ENCODE measurements around the gene B4GALNT3. TPM values are rescaled to one million over a fixed set of nuclear protein-coding genes. Genes with fewer than 3 reads are reported as not detected.

Gene B4GALNT3
- total and polyA plus RNA-seq, 2 of the 13 experiments (the other 11 are each of a cell fraction or from before 2014, with no cell fraction given): 3.2 to 4.4 TPM

GRCh38 chr12:475286-475685 is 15.5 kb downstream of the B4GALNT3 start:
- no peaks in the 10 kb centered on the region for H3K9me3 ChIP-seq (ENCODE audit: low read length)
- H3K4me3 ChIP-seq (replicated peaks in 1 of 3; ENCODE audit: insufficient read depth in 1 of 3, low read depth in 2 of 3, low read length in 3 of 3): no peak overlapping the region
- H2AFZ ChIP-seq (ENCODE audit: low read length): no peak overlapping the region
- H3K4me1 ChIP-seq (ENCODE audit: insufficient read depth, low read length): no peaks in the 10 kb centered on the region
- H3K9ac ChIP-seq (ENCODE audit: insufficient read depth, low read depth, low read length): no peak overlapping the region
- intact Hi-C loops (cut with micrococcal nuclease; ENCODE audit: unreplicated experiment): no loop called here
- ChIA-PET CTCF (ENCODE audit: low intra/inter-chr PET ratio, low total read pairs) (no interaction called here), POLR2A (no interaction called here)
- no peaks in the 10 kb centered on the region for H4K20me1 ChIP-seq (ENCODE audit: insufficient read depth, low read length)
- H3K36me3 ChIP-seq (replicated peaks in 1 of 2; ENCODE audit: control insufficient read depth in 1 of 2, insufficient read depth in 2 of 2, low read length in 2 of 2): no peaks in the 10 kb centered on the region
- H3K79me2 ChIP-seq (ENCODE audit: insufficient read depth, low read length): no peaks in the 10 kb centered on the region
- DNase-seq (ENCODE audit: low spot score): no peak
- no peaks in the 10 kb centered on the region for H3K27me3 ChIP-seq (ENCODE audit: control insufficient read depth in 1 of 2, insufficient read depth in 2 of 2, low read length in 2 of 2)
- H3K4me2 ChIP-seq (ENCODE audit: low read depth, low read length): no peak overlapping the region
- no peak for TF ChIP-seq NR1H2 (CRISPR knock-in tag; IDR thresholded peaks at IDR 0.05; ENCODE audit: borderline replicate concordance, low read depth)
- in situ Hi-C loops (cut with HindIII; ENCODE audit: extremely low pct_ligation_motif_present, low pct_unique_long_range_greater_than_20kb): no loop called here
- no TSS peak for BruUV-seq (replicated peaks)
- WGBS (ENCODE audit: low lambda C conversion rate): 93% methylated on average over 5 of the region's 5 CpGs
- H3K27ac ChIP-seq (ENCODE audit: extremely low read length, insufficient read depth, low read length): no peak overlapping the region
- no peak for ATAC-seq
- FAIRE-seq: no peak

- in situ Hi-C loops (cut with HindIII; ENCODE audit: extremely low pct_ligation_motif_present, low pct_unique_long_range_greater_than_20kb): no loop called here
- H3K4me2 ChIP-seq (ENCODE audit: low read depth, low read length): no peak overlapping the region
- TF ChIP-seq MIER3 (CRISPR knock-in tag; IDR thresholded peaks at IDR 0.05; ENCODE audit: borderline replicate concordance) (no peak), GABPA (IDR thresholded peaks at IDR 0.05; ENCODE audit: low read depth, low read length) (no peak), GABPA (CRISPR knock-in tag; IDR thresholded peaks at IDR 0.05; ENCODE audit: low read depth) (no peak), BCL3 (CRISPR knock-in tag; IDR thresholded peaks at IDR 0.05) (no peak), ZNF652 (CRISPR knock-in tag; IDR thresholded peaks at IDR 0.05; ENCODE audit: borderline replicate concordance, low read depth) (no peak), ZNF558 (CRISPR knock-in tag; IDR thresholded peaks at IDR 0.05; ENCODE audit: borderline replicate concordance) (no peak), BCL6 (CRISPR knock-in tag; IDR thresholded peaks at IDR 0.05) (no peak), ZNF777 (CRISPR knock-in tag; IDR thresholded peaks at IDR 0.05) (no peak), ISX (CRISPR knock-in tag; conservative IDR thresholded peaks at IDR 0.05) (no peak), PHF20 (CRISPR knock-in tag; IDR thresholded peaks at IDR 0.05) (no peak), ATF2 (CRISPR knock-in tag; IDR thresholded peaks at IDR 0.05) (no peak), ZNF205 (CRISPR knock-in tag; IDR thresholded peaks at IDR 0.05) (no peak), CENPT (CRISPR knock-in tag; IDR thresholded peaks at IDR 0.05; ENCODE audit: low read depth) (no peak), THRA (CRISPR knock-in tag; IDR thresholded peaks at IDR 0.05; ENCODE audit: borderline replicate concordance) (no peak), SRF (IDR thresholded peaks at IDR 0.05; ENCODE audit: low read depth, low read length) (no peak)
Observed at GRCh38 chr12:479161-479560, 19.4 kb downstream of the B4GALNT3 start.

More at GRCh38 chr12:479161-479560, 19.4 kb downstream of the B4GALNT3 start:
- H3K27ac ChIP-seq (ENCODE audit: extremely low read length, insufficient read depth, low read length): no peak overlapping the region
- no peaks in the 10 kb centered on the region for H3K27me3 ChIP-seq (ENCODE audit: control insufficient read depth in 1 of 2, insufficient read depth in 2 of 2, low read length in 2 of 2)
- H3K4me3 ChIP-seq (replicated peaks in 1 of 3; ENCODE audit: insufficient read depth in 1 of 3, low read depth in 2 of 3, low read length in 3 of 3): no peak overlapping the region
- no peaks in the 10 kb centered on the region for H3K9me3 ChIP-seq (ENCODE audit: low read length)
- H3K79me2 ChIP-seq (ENCODE audit: insufficient read depth, low read length): no peaks in the 10 kb centered on the region
- BruUV-seq (replicated peaks): no TSS peak
- FAIRE-seq (no peak), DNase-seq (ENCODE audit: low spot score) (no peak), ATAC-seq (no peak)
- H3K9ac ChIP-seq (ENCODE audit: insufficient read depth, low read depth, low read length): no peak overlapping the region
- no peaks in the 10 kb centered on the region for H3K36me3 ChIP-seq (replicated peaks in 1 of 2; ENCODE audit: control insufficient read depth in 1 of 2, insufficient read depth in 2 of 2, low read length in 2 of 2)
- 69% methylated on average over 4 of the region's 4 CpGs for WGBS (ENCODE audit: low lambda C conversion rate)
- no peak overlapping the region for H2AFZ ChIP-seq (ENCODE audit: low read length)
- POLR2A ChIA-PET: no interaction called here
- peaks cover 14% of the 10 kb centered on the region for H3K4me1 ChIP-seq (ENCODE audit: insufficient read depth, low read length)
- intact Hi-C loops (cut with micrococcal nuclease; ENCODE audit: unreplicated experiment): no loop called here
- CTCF ChIA-PET (ENCODE audit: low intra/inter-chr PET ratio, low total read pairs): no interaction called here
- no peaks in the 10 kb centered on the region for H4K20me1 ChIP-seq (ENCODE audit: insufficient read depth, low read length)
